ENCODE data around the gene COMMD1. TPM values are rescaled to one million over a fixed set of nuclear protein-coding genes. Genes with fewer than 3 reads are reported as not detected.

The COMMD1 gene
- 15.8 and 21.6 TPM in 2 replicates for total RNA-seq (2014; rRNA removed; shearing (Covaris generic))

GRCh38 chr2:61905372-61906185 is at the start of gene COMMD1:
Gene COMMD1 (plus strand): TSS chr2:61905674. CDS start chr2:61905679, 5 bp downstream.

GRCh38 chr2:61888267-61889055 is 17.0 kb upstream of the COMMD1 start, which contains the start of gene CCT4:
Gene CCT4 (minus strand): TSS chr2:61888656. CDS start chr2:61888507, 149 bp downstream.

Small RNAs within 50 kb of the gene (small RNA-seq; reads per million reads assigned to genes)
- gene RF00019: not detected

Other genes starting within 250 kb of the COMMD1 start
- 3.7 and 5.3 TPM in 2 replicates for gene FAM161A, start 51.6 kb upstream of the COMMD1 start, total RNA-seq (2014; rRNA removed; shearing (Covaris generic))
- gene CCT4, start 17.0 kb upstream of the COMMD1 start, total RNA-seq (2014; rRNA removed; shearing (Covaris generic)): 152 and 174 TPM in 2 replicates